Left cardiac atrium (tissue), 4 donors: ENCODE measurements around the gene NOTUM. TPM values are rescaled to one million over a fixed set of nuclear protein-coding genes. Genes with fewer than 3 reads are reported as not detected.
"Not testable (repeated sequence)": the region's sequence is repeated elsewhere in the genome, so short reads cannot be mapped to it uniquely, and the experiment has no call there.

Source experiments
- ATAC-seq, 2 donors: fragments of 200-7000 bp; cut with Tn5 transposase; one replicate each; pipeline ENCODE4 v1.9.1; 2020; ENCODE audit warnings: mild to moderate bottlenecking in 2 of 2, moderate library complexity in 2 of 2
- DNase-seq: peaks from one replicate; pipeline ENCODE4 v3.0.0-alpha.2; 2020
- intact Hi-C, 2 donors: fragments of 100-400 bp; cut with DNase I; formaldehyde crosslinking; loops; one replicate each; pipeline versions ENCODE4 v1.14.1 to v1.15.1; 2022 to 2023
- total RNA-seq, 2 donors: library from RNA; stranded (reverse); fragmentation: NEBNext Ultra II Directional; extraction: Animal tissue kit (Norgen Biotek cat#: 25700); gene quantifications; one replicate each; pipeline ENCODE4 v1.2.1, GENCODE V29; 2021
- donor health status: DM: no; HTN: yes; CAD: no.
- donor health status: DM: no; HTN: yes; CAD: no; lungs with severe emphysema.
- donor health status: DM: yes; HTN: yes; CAD: no.
- donor health status: Dilated cardiomyopathy.

NOTUM gene
- total RNA-seq, 2 donors from 2014 or later = not detected

- no peak for DNase-seq
- ATAC-seq = no peak
- intact Hi-C loops = no loop called here
Measured at GRCh38 chr17:81918832-81919545, 42.0 kb downstream of the NOTUM start.

GRCh38 chr17:81918333-81918669, 42.7 kb downstream of the NOTUM start:
- peak; percentile 6 to 7 for ATAC-seq
- DNase-seq, intact Hi-C loops: not testable (repeated sequence)

- DNase-seq = peak; percentile 79
- intact Hi-C loops = no loop called here
- peak; percentile 80 to 92 for ATAC-seq
Measured at GRCh38 chr17:81917565-81918332, 43.2 kb downstream of the NOTUM start, which contains the start of gene SIRT7. Gene SIRT7 (minus strand): TSS chr17:81918176. CDS start chr17:81918131, 45 bp downstream.

- no peak for DNase-seq
- ATAC-seq = no peak
- intact Hi-C loops = no loop called here
Measured at GRCh38 chr17:81916234-81917001, 44.6 kb downstream of the NOTUM start.

GRCh38 chr17:81915331-81915730, 45.7 kb downstream of the NOTUM start:
- ATAC-seq (no peak), DNase-seq (no peak)
- intact Hi-C loops = no loop called here

GRCh38 chr17:81914103-81914850, 46.7 kb downstream of the NOTUM start:
- ATAC-seq (no peak), DNase-seq (no peak)
- intact Hi-C loops = no loop called here

- no peak for ATAC-seq
- intact Hi-C loops = no loop called here
Measured at GRCh38 chr17:81913394-81914102, 47.4 kb downstream of the NOTUM start.

GRCh38 chr17:81912441-81913309, 48.3 kb downstream of the NOTUM start:
- intact Hi-C loops = no loop called here
- no peak for DNase-seq
- no peak for ATAC-seq

More at GRCh38 chr17:81913394-81914102, 47.4 kb downstream of the NOTUM start:
- DNase-seq = no peak

GRCh38 chr17:81911969-81912368, 49.0 kb downstream of the NOTUM start:
- intact Hi-C loops = no loop called here
- ATAC-seq = no peak

GRCh38 chr17:81911277-81911961, 49.6 kb downstream of the NOTUM start, which contains the start of gene PCYT2:
Gene PCYT2 (minus strand): TSS chr17:81911399. CDS start chr17:81911355, 44 bp downstream.
- peak; percentile 91 for DNase-seq
- ATAC-seq = peak; percentile 93 to 94
- intact Hi-C loops = no loop called here

More at GRCh38 chr17:81911969-81912368, 49.0 kb downstream of the NOTUM start:
- DNase-seq = no peak

- DNase-seq (no peak), ATAC-seq (peak in 1 of 2 donors; percentile 2)
- intact Hi-C loops = no loop called here
Measured at GRCh38 chr17:81910840-81911276, 50.1 kb downstream of the NOTUM start.

- DNase-seq = no peak
- ATAC-seq = no peak
- intact Hi-C loops = no loop called here
Measured at GRCh38 chr17:81909966-81910839, 50.8 kb downstream of the NOTUM start.

- no peak for ATAC-seq
- no peak for DNase-seq
- intact Hi-C loops = no loop called here
Measured at GRCh38 chr17:81909231-81909630, 51.8 kb downstream of the NOTUM start.

- no peak for DNase-seq
- intact Hi-C loops = no loop called here
- no peak for ATAC-seq
Measured at GRCh38 chr17:81908793-81909192, 52.2 kb downstream of the NOTUM start.

- intact Hi-C loops = no loop called here
- no peak for ATAC-seq
- no peak for DNase-seq
Measured at GRCh38 chr17:81907219-81908145, 53.5 kb downstream of the NOTUM start.
